GM19397 (cell line): ENCODE measurements around the gene ME3.
A peak's percentile ranks its signal among the peaks of the same experiment; 100 is the strongest.

Experiments
- ATAC-seq: cut with Tn5 transposase; IDR thresholded peaks from one replicate; pipeline ENCODE4 v1.9.1; 2021; ENCODE audit warnings: mild to moderate bottlenecking, moderate library complexity; ENCODE audit not compliant: unreplicated experiment

ME3 gene

GRCh38 chr11:86693518-86693917 is 21.1 kb upstream of the ME3 start:
- ATAC-seq: no peak

GRCh38 chr11:86692746-86693145 is 20.3 kb upstream of the ME3 start:
- no peak for ATAC-seq

GRCh38 chr11:86692317-86692716 is 19.9 kb upstream of the ME3 start:
- ATAC-seq: no peak

GRCh38 chr11:86688398-86689179 is 16.2 kb upstream of the ME3 start:
- no peak for ATAC-seq

- ATAC-seq: no peak
These were observed 14.9 kb upstream of the ME3 start for GRCh38 chr11:86687185-86687778.

GRCh38 chr11:86686531-86686930 is 14.1 kb upstream of the ME3 start:
- no peak for ATAC-seq

GRCh38 chr11:86681483-86681756 is 9.0 kb upstream of the ME3 start:
- no peak for ATAC-seq

- no peak for ATAC-seq
These were observed 8.5 kb upstream of the ME3 start for GRCh38 chr11:86680716-86681482.

- ATAC-seq: no peak
These were observed 6.4 kb upstream of the ME3 start for GRCh38 chr11:86678823-86679222.

- ATAC-seq: no peak
These were observed 5.9 kb upstream of the ME3 start for GRCh38 chr11:86678296-86678695.

- ATAC-seq: no peak
These were observed 4.2 kb upstream of the ME3 start for GRCh38 chr11:86676533-86677154.

- no peak for ATAC-seq
These were observed 3.6 kb upstream of the ME3 start for GRCh38 chr11:86676010-86676409.

- ATAC-seq: no peak
These were observed 2.6 kb upstream of the ME3 start for GRCh38 chr11:86675017-86675416.

- no peak for ATAC-seq
These were observed 1.7 kb upstream of the ME3 start for GRCh38 chr11:86673872-86674750.

- ATAC-seq: no peak
These were observed 833 bp upstream of the ME3 start for GRCh38 chr11:86673055-86673843.

GRCh38 chr11:86671531-86672006 is 847 bp downstream of the ME3 start:
- ATAC-seq: peak; percentile 31

GRCh38 chr11:86670911-86671310 is 1.5 kb downstream of the ME3 start:
- ATAC-seq: no peak

- no peak for ATAC-seq
These were observed 2.2 kb downstream of the ME3 start for GRCh38 chr11:86670181-86670580.

- no peak for ATAC-seq
These were observed 3.0 kb downstream of the ME3 start for GRCh38 chr11:86669424-86669823.

- ATAC-seq: no peak
These were observed 3.5 kb downstream of the ME3 start for GRCh38 chr11:86668929-86669328.
